ENCODE results near the gene AGPAT1. TPM values are rescaled to one million over a fixed set of nuclear protein-coding genes. Genes with fewer than 3 reads are reported as not detected.
A peak's percentile ranks its signal among the peaks of the same experiment; 100 is the strongest.

AGPAT1 gene
- polyA plus RNA-seq, result 10 to 100 TPM; 15.3 to 18.3 TPM

- WGBS, 2 donors, result 0 to 1% methylated on average over 19 to 27 of the region's 27 CpGs
- H3K27ac ChIP-seq (ENCODE audit: low read depth in 2 of 2, low read length in 1 of 2), result peak within 1 kb of the TSS; percentile 88 to 97
- H3K4me1 ChIP-seq (ENCODE audit: control insufficient read depth in 2 of 2, insufficient read depth in 2 of 2, low read length in 1 of 2), result peaks cover 2 to 6% of the 10 kb centered on the region in 2 donors
- H3K9me3 ChIP-seq (ENCODE audit: control insufficient read depth in 2 of 2, insufficient read depth in 1 of 2, low read depth in 1 of 2, low read length in 1 of 2), result no peaks in the 10 kb centered on the region
- no peaks in the 10 kb centered on the region for H3K27me3 ChIP-seq (ENCODE audit: control insufficient read depth in 1 of 2, insufficient read depth in 2 of 2, low read length in 2 of 2)
- H3K4me3 ChIP-seq (ENCODE audit: low read depth in 1 of 2, low read length in 2 of 2), result peak within 1 kb of the TSS; percentile 81 to 89
- peaks cover 0 to 5% of the 10 kb centered on the region in 2 donors for H3K36me3 ChIP-seq (ENCODE audit: control insufficient read depth in 2 of 2, insufficient read depth in 2 of 2, low read length in 1 of 2)
Observed at GRCh38 chr6:32175711-32176475, at the start of gene AGPAT1. TSS of gene AGPAT1 (minus strand) at chr6:32176084. CDS start at chr6:32171496, 4,588 bp downstream.

GRCh38 chr6:32224696-32225095 is 48.8 kb upstream of the AGPAT1 start:
- 82 to 88% methylated on average over 2 of the region's 2 CpGs for WGBS, 2 donors
- Histone ChIP-seq H3K4me3 (ENCODE audit: low read depth in 1 of 2, low read length in 2 of 2) (no peak overlapping the region), H3K27ac (ENCODE audit: low read depth in 2 of 2, low read length in 1 of 2) (no peak overlapping the region), H3K36me3 (ENCODE audit: control insufficient read depth in 2 of 2, insufficient read depth in 2 of 2, low read length in 1 of 2) (no peaks in the 10 kb centered on the region), H3K27me3 (ENCODE audit: control insufficient read depth in 1 of 2, insufficient read depth in 2 of 2, low read length in 2 of 2) (no peaks in the 10 kb centered on the region), H3K4me1 (ENCODE audit: control insufficient read depth in 2 of 2, insufficient read depth in 2 of 2, low read length in 1 of 2) (peaks cover 0 to 9% of the 10 kb centered on the region in 2 donors), H3K9me3 (ENCODE audit: control insufficient read depth in 2 of 2, insufficient read depth in 1 of 2, low read depth in 1 of 2, low read length in 1 of 2) (no peaks in the 10 kb centered on the region)

- no peaks in the 10 kb centered on the region for H3K27me3 ChIP-seq (ENCODE audit: control insufficient read depth in 1 of 2, insufficient read depth in 2 of 2, low read length in 2 of 2)
- no peaks in the 10 kb centered on the region for H3K9me3 ChIP-seq (ENCODE audit: control insufficient read depth in 2 of 2, insufficient read depth in 1 of 2, low read depth in 1 of 2, low read length in 1 of 2)
- peaks cover 0 to 9% of the 10 kb centered on the region in 2 donors for H3K4me1 ChIP-seq (ENCODE audit: control insufficient read depth in 2 of 2, insufficient read depth in 2 of 2, low read length in 1 of 2)
- H3K36me3 ChIP-seq (ENCODE audit: control insufficient read depth in 2 of 2, insufficient read depth in 2 of 2, low read length in 1 of 2), result no peaks in the 10 kb centered on the region
- WGBS, 2 donors, result 32 to 46% methylated on average over 20 of the region's 20 CpGs
- peak within 1 kb of the TSS in 1 of 2 donors; percentile 58 for H3K27ac ChIP-seq (ENCODE audit: low read depth in 2 of 2, low read length in 1 of 2)
- H3K4me3 ChIP-seq (ENCODE audit: low read depth in 1 of 2, low read length in 2 of 2), result peak within 1 kb of the TSS in 1 of 2 donors; percentile 30
Observed at GRCh38 chr6:32223258-32224235, 47.7 kb upstream of the AGPAT1 start, which contains the start of gene NOTCH4. TSS of gene NOTCH4 (minus strand) at chr6:32224067. CDS start at chr6:32223928, 139 bp downstream.

- H3K36me3 ChIP-seq (ENCODE audit: control insufficient read depth in 2 of 2, insufficient read depth in 2 of 2, low read length in 1 of 2), result no peaks in the 10 kb centered on the region
- no peaks in the 10 kb centered on the region for H3K9me3 ChIP-seq (ENCODE audit: control insufficient read depth in 2 of 2, insufficient read depth in 1 of 2, low read depth in 1 of 2, low read length in 1 of 2)
- 57 to 61% methylated on average over 8 of the region's 8 CpGs for WGBS, 2 donors
- peaks cover 0 to 9% of the 10 kb centered on the region in 2 donors for H3K4me1 ChIP-seq (ENCODE audit: control insufficient read depth in 2 of 2, insufficient read depth in 2 of 2, low read length in 1 of 2)
- no peaks in the 10 kb centered on the region for H3K27me3 ChIP-seq (ENCODE audit: control insufficient read depth in 1 of 2, insufficient read depth in 2 of 2, low read length in 2 of 2)
- H3K4me3 ChIP-seq (ENCODE audit: low read depth in 1 of 2, low read length in 2 of 2), result no peak overlapping the region
- peak overlapping the region in 1 of 2 donors; percentile 58 for H3K27ac ChIP-seq (ENCODE audit: low read depth in 2 of 2, low read length in 1 of 2)
Observed at GRCh38 chr6:32222333-32223230, 46.7 kb upstream of the AGPAT1 start.

GRCh38 chr6:32220021-32220420 is 44.1 kb upstream of the AGPAT1 start:
- H3K9me3 ChIP-seq (ENCODE audit: control insufficient read depth in 2 of 2, insufficient read depth in 1 of 2, low read depth in 1 of 2, low read length in 1 of 2), result no peaks in the 10 kb centered on the region
- H3K27ac ChIP-seq (ENCODE audit: low read depth in 2 of 2, low read length in 1 of 2), result no peak overlapping the region
- H3K4me1 ChIP-seq (ENCODE audit: control insufficient read depth in 2 of 2, insufficient read depth in 2 of 2, low read length in 1 of 2), result peaks cover 0 to 9% of the 10 kb centered on the region in 2 donors
- 73 to 85% methylated on average over 4 of the region's 4 CpGs for WGBS, 2 donors
- H3K4me3 ChIP-seq (ENCODE audit: low read depth in 1 of 2, low read length in 2 of 2), result no peak overlapping the region
- no peaks in the 10 kb centered on the region for H3K36me3 ChIP-seq (ENCODE audit: control insufficient read depth in 2 of 2, insufficient read depth in 2 of 2, low read length in 1 of 2)
- no peaks in the 10 kb centered on the region for H3K27me3 ChIP-seq (ENCODE audit: control insufficient read depth in 1 of 2, insufficient read depth in 2 of 2, low read length in 2 of 2)

GRCh38 chr6:32218167-32218566 is 42.3 kb upstream of the AGPAT1 start:
- Histone ChIP-seq H3K27me3 (ENCODE audit: control insufficient read depth in 1 of 2, insufficient read depth in 2 of 2, low read length in 2 of 2) (no peaks in the 10 kb centered on the region), H3K9me3 (ENCODE audit: control insufficient read depth in 2 of 2, insufficient read depth in 1 of 2, low read depth in 1 of 2, low read length in 1 of 2) (no peaks in the 10 kb centered on the region), H3K4me1 (ENCODE audit: control insufficient read depth in 2 of 2, insufficient read depth in 2 of 2, low read length in 1 of 2) (peaks cover 0 to 4% of the 10 kb centered on the region in 2 donors), H3K4me3 (ENCODE audit: low read depth in 1 of 2, low read length in 2 of 2) (no peak overlapping the region), H3K27ac (ENCODE audit: low read depth in 2 of 2, low read length in 1 of 2) (no peak overlapping the region), H3K36me3 (ENCODE audit: control insufficient read depth in 2 of 2, insufficient read depth in 2 of 2, low read length in 1 of 2) (no peaks in the 10 kb centered on the region)
- WGBS, 2 donors, result 78 to 83% methylated on average over 7 of the region's 7 CpGs

GRCh38 chr6:32216998-32217397 is 41.1 kb upstream of the AGPAT1 start:
- Histone ChIP-seq H3K27me3 (ENCODE audit: control insufficient read depth in 1 of 2, insufficient read depth in 2 of 2, low read length in 2 of 2) (no peaks in the 10 kb centered on the region), H3K4me1 (ENCODE audit: control insufficient read depth in 2 of 2, insufficient read depth in 2 of 2, low read length in 1 of 2) (no peaks in the 10 kb centered on the region), H3K36me3 (ENCODE audit: control insufficient read depth in 2 of 2, insufficient read depth in 2 of 2, low read length in 1 of 2) (no peaks in the 10 kb centered on the region), H3K9me3 (ENCODE audit: control insufficient read depth in 2 of 2, insufficient read depth in 1 of 2, low read depth in 1 of 2, low read length in 1 of 2) (no peaks in the 10 kb centered on the region), H3K4me3 (ENCODE audit: low read depth in 1 of 2, low read length in 2 of 2) (no peak overlapping the region), H3K27ac (ENCODE audit: low read depth in 2 of 2, low read length in 1 of 2) (no peak overlapping the region)
- 91 to 93% methylated on average over 11 of the region's 11 CpGs for WGBS, 2 donors

GRCh38 chr6:32216285-32216684 is 40.4 kb upstream of the AGPAT1 start:
- no peaks in the 10 kb centered on the region for H3K4me1 ChIP-seq (ENCODE audit: control insufficient read depth in 2 of 2, insufficient read depth in 2 of 2, low read length in 1 of 2)
- no peak overlapping the region for H3K27ac ChIP-seq (ENCODE audit: low read depth in 2 of 2, low read length in 1 of 2)
- H3K27me3 ChIP-seq (ENCODE audit: control insufficient read depth in 1 of 2, insufficient read depth in 2 of 2, low read length in 2 of 2), result no peaks in the 10 kb centered on the region
- 87 to 91% methylated on average over 10 of the region's 10 CpGs for WGBS, 2 donors
- no peaks in the 10 kb centered on the region for H3K9me3 ChIP-seq (ENCODE audit: control insufficient read depth in 2 of 2, insufficient read depth in 1 of 2, low read depth in 1 of 2, low read length in 1 of 2)
- no peaks in the 10 kb centered on the region for H3K36me3 ChIP-seq (ENCODE audit: control insufficient read depth in 2 of 2, insufficient read depth in 2 of 2, low read length in 1 of 2)
- H3K4me3 ChIP-seq (ENCODE audit: low read depth in 1 of 2, low read length in 2 of 2), result no peak overlapping the region

- Histone ChIP-seq H3K27ac (ENCODE audit: low read depth in 2 of 2, low read length in 1 of 2) (no peak overlapping the region), H3K27me3 (ENCODE audit: control insufficient read depth in 1 of 2, insufficient read depth in 2 of 2, low read length in 2 of 2) (no peaks in the 10 kb centered on the region), H3K4me3 (ENCODE audit: low read depth in 1 of 2, low read length in 2 of 2) (no peak overlapping the region), H3K4me1 (ENCODE audit: control insufficient read depth in 2 of 2, insufficient read depth in 2 of 2, low read length in 1 of 2) (no peaks in the 10 kb centered on the region), H3K36me3 (ENCODE audit: control insufficient read depth in 2 of 2, insufficient read depth in 2 of 2, low read length in 1 of 2) (no peaks in the 10 kb centered on the region), H3K9me3 (ENCODE audit: control insufficient read depth in 2 of 2, insufficient read depth in 1 of 2, low read depth in 1 of 2, low read length in 1 of 2) (no peaks in the 10 kb centered on the region)
- WGBS, 2 donors, result 97% methylated on average over 4 of the region's 4 CpGs
Observed at GRCh38 chr6:32215617-32216016, 39.7 kb upstream of the AGPAT1 start.

Measured in esophagus (tissue), 2 donors.